ENCODE data around the gene HIPK3. TPM values are rescaled to one million over a fixed set of nuclear protein-coding genes. Genes with fewer than 3 reads are reported as not detected.

HIPK3 gene
- polyA plus RNA-seq, 1 donor from 2014 or later, result 25.5 TPM

DNA sequence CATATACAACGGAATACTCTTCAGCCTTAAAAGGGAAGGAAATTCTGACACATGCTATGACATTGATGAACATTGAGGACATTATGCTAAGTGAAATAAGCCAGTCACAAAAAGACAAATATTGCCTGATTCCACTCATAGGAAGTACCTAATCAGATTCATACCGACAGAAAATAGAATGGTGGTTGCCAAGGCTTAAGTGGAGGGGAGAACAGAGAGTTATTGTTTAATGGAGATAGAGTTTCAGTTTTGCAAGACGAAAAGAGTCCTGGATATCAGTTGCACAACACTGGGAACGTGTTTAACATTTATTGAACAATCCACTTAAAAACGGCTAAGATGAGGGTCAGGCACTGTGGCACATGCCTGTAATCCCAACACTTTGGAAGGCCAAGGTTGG lies 45.6 kb upstream of the HIPK3 start:
- no peaks in the 10 kb centered on the region for H3K36me3 ChIP-seq (ENCODE audit: insufficient read depth, low read length)

GRCh38 chr11:33214187-33214586 lies 43.0 kb upstream of the HIPK3 start:
- Histone ChIP-seq H3F3A (ENCODE audit: insufficient read depth, low read length, poor library complexity, severe bottlenecking) (no peaks in the 10 kb centered on the region), H3K27me3 (ENCODE audit: insufficient read depth, low read depth, low read length) (no peaks in the 10 kb centered on the region), H4K20me1 (ENCODE audit: insufficient read depth) (no peaks in the 10 kb centered on the region), H3K4me3 (ENCODE audit: low read length) (no peak overlapping the region), H3K36me3 (ENCODE audit: insufficient read depth, low read length) (no peaks in the 10 kb centered on the region), H3K9me3 (ENCODE audit: low read length) (no peaks in the 10 kb centered on the region), H2AFZ (ENCODE audit: low read depth, low read length) (no peak overlapping the region), H3K79me2 (replicated peaks; ENCODE audit: insufficient read depth, low read length) (no peaks in the 10 kb centered on the region), H3K4me2 (ENCODE audit: low read length) (no peak overlapping the region), H3K27ac (ENCODE audit: low read length) (no peak overlapping the region), H3K9me2 (ENCODE audit: insufficient read depth, low read length) (no peaks in the 10 kb centered on the region), H3K9ac (ENCODE audit: low read length) (no peak overlapping the region)
- no peak for TF ChIP-seq POLR2AphosphoS5 (IDR thresholded peaks at IDR 0.05)
- TF ChIP-seq MXI1 (conservative IDR thresholded peaks at IDR 0.05; ENCODE audit: poor library complexity, severe bottlenecking), result no peak
- TF ChIP-seq TAF1 (IDR thresholded peaks at IDR 0.05; ENCODE audit: low read depth), result no peak
- no peak for TF ChIP-seq RAD21 (conservative IDR thresholded peaks at IDR 0.05)
- no peak for TF ChIP-seq EZH2 (IDR thresholded peaks at IDR 0.05; ENCODE audit: borderline replicate concordance, insufficient read depth, low read length, poor library complexity, severe bottlenecking)

More for the DNA sequence above, 45.6 kb upstream of the HIPK3 start:
- H3F3A ChIP-seq (ENCODE audit: insufficient read depth, low read length, poor library complexity, severe bottlenecking), result no peaks in the 10 kb centered on the region
- H3K27me3 ChIP-seq (ENCODE audit: insufficient read depth, low read depth, low read length), result no peaks in the 10 kb centered on the region
- no peaks in the 10 kb centered on the region for H3K79me2 ChIP-seq (replicated peaks; ENCODE audit: insufficient read depth, low read length)
- TF ChIP-seq RAD21 (conservative IDR thresholded peaks at IDR 0.05), result no peak
- TF ChIP-seq MXI1 (conservative IDR thresholded peaks at IDR 0.05; ENCODE audit: poor library complexity, severe bottlenecking), result no peak
- no peak for TF ChIP-seq TAF1 (IDR thresholded peaks at IDR 0.05; ENCODE audit: low read depth)
- TF ChIP-seq SMC3 (conservative IDR thresholded peaks at IDR 0.05; ENCODE audit: poor library complexity), result no peak
- no peak for TF ChIP-seq EZH2 (IDR thresholded peaks at IDR 0.05; ENCODE audit: borderline replicate concordance, insufficient read depth, low read length, poor library complexity, severe bottlenecking)
- TF ChIP-seq, protein P1, sequence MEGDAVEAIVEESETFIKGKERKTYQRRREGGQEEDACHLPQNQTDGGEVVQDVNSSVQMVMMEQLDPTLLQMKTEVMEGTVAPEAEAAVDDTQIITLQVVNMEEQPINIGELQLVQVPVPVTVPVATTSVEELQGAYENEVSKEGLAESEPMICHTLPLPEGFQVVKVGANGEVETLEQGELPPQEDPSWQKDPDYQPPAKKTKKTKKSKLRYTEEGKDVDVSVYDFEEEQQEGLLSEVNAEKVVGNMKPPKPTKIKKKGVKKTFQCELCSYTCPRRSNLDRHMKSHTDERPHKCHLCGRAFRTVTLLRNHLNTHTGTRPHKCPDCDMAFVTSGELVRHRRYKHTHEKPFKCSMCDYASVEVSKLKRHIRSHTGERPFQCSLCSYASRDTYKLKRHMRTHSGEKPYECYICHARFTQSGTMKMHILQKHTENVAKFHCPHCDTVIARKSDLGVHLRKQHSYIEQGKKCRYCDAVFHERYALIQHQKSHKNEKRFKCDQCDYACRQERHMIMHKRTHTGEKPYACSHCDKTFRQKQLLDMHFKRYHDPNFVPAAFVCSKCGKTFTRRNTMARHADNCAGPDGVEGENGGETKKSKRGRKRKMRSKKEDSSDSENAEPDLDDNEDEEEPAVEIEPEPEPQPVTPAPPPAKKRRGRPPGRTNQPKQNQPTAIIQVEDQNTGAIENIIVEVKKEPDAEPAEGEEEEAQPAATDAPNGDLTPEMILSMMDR (IDR thresholded peaks at IDR 0.05; ENCODE audit: poor library complexity, severe bottlenecking), result no peak
- TF ChIP-seq POLR2AphosphoS5 (IDR thresholded peaks at IDR 0.05), result no peak
- no peak for TF ChIP-seq EP300 (conservative IDR thresholded peaks at IDR 0.05; ENCODE audit: poor library complexity, severe bottlenecking)
- TF ChIP-seq REST (IDR thresholded peaks at IDR 0.05; ENCODE audit: borderline replicate concordance), result no peak
- H3K27ac ChIP-seq (ENCODE audit: low read length), result no peak overlapping the region
- H4K20me1 ChIP-seq (ENCODE audit: insufficient read depth), result no peaks in the 10 kb centered on the region
- no peak overlapping the region for H2AFZ ChIP-seq (ENCODE audit: low read depth, low read length)
- no peak overlapping the region for H3K4me2 ChIP-seq (ENCODE audit: low read length)
- H3K9me2 ChIP-seq (ENCODE audit: insufficient read depth, low read length), result no peaks in the 10 kb centered on the region
- H3K4me3 ChIP-seq (ENCODE audit: low read length), result no peak overlapping the region
- no peak overlapping the region for H3K9ac ChIP-seq (ENCODE audit: low read length)
- H3K9me3 ChIP-seq (ENCODE audit: low read length), result no peaks in the 10 kb centered on the region

Data from neural cell (in vitro differentiated cells).